Eye (tissue), 1 donor: ENCODE results near the gene ARNT2.

Source experiments
- DNase-seq: peaks from one replicate; pipeline ENCODE4 v3.0.0-alpha.2; 2015

Gene ARNT2

DNA sequence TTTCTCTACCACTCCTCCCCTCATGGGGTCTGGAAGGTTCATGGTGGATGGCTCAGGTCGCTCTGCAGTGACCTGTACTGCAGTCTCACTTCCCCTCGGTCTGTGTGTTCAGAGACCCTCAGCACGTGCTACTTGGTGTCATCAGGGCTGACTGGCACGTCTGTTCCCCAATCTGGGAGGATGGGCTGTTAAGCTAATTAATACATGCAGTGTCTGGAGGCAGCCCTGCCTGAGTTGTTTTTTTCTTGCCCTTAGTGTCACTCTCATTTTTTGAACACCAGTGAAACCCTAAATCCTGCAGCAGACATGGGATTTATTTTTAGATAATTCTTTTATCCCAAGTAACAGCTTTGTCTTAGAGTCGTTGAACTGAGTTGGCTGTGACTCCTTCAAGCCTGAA, 64.6 kb downstream of the ARNT2 start:
- no peak for DNase-seq

- DNase-seq, result no peak
Observed at GRCh38 chr15:80471881-80472280, 67.7 kb downstream of the ARNT2 start.

DNA sequence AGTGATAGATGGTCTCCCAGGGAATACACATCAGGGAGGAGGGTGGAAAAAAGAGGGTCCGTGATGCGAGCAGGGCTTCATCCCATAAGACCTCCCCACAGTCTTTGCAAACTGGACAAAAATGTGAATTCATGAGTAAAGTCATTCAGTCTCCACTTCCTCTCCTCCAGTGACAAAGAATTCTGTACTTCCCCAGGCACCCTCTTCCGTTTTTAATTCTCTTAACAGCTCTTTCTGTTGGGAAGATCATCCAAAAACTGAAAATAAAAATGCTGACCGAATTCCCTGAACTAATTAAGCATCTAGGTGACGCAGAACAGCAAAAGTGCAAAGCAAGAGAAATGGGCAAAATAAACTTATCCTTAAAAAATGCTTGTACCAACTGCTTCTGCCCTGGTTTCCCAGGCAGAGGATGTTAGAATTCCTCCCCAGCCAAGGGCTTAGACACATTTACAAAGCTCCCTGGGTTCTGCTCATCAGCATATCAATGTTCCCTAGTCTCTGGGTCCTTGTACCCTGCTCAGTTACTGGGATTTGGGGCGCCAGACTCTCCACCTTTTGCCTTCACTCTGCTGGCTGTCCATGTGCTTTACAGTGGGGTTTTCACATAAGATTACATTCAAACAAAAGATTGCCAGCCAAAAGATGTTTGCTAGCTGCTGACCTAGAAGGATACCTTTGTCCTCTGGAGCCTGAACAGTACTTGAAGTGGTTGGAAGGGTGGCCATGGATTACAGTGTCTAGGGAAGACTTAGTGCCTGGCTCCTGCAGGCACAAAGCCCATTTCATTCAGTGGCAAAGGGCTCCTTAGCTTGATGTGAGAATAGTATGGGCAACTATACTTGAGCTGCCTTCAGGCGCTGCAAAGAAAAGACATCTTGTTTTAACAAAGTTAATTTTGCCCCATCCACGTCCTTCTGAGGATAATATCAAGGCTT, 69.4 kb downstream of the ARNT2 start:
- DNase-seq, result no peak

GRCh38 chr15:80474224-80475215, 70.3 kb downstream of the ARNT2 start:
- no peak for DNase-seq

DNA sequence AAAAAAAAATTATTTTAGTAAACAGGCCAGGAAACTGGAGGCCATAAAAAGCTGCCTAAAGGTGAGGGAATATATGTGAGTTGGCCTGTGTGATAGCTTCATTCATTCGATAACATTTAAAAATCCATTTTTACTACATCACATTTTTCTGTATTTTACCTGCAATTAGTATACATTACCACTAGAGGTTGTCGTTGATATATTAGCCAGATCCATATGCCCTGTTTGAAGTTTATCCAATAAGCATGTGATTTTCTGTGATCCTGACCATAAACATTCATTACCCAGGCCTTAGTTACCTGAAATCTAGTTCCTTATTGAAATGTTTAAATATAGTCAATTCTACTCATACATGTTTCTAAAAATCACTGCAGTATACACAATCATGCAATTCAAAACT, 71.4 kb downstream of the ARNT2 start:
- no peak for DNase-seq

DNA sequence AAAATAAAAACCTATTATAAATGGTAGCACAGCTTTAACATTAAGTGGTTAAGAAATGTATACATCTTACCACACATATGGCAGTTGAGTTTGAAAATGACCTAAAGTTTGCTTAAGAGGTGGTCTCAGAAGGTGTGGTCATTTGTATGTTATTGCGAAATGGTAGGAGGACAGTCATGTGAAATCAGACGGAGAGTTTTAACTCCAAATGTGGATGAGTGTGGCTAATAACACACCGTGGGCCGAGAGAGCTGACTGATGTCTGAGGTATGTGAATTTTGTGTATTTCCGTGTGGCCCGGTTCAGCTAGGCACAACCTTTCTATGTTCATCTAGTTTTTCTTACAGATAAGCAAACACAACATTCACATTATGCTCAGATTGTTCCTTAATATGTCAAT, 71.9 kb downstream of the ARNT2 start:
- DNase-seq, result no peak

- no peak for DNase-seq
Observed at GRCh38 chr15:80478075-80478474, 73.9 kb downstream of the ARNT2 start.

GRCh38 chr15:80479191-80479590, 75.0 kb downstream of the ARNT2 start:
- DNase-seq, result no peak

GRCh38 chr15:80480171-80480811, 76.1 kb downstream of the ARNT2 start:
- no peak for DNase-seq

DNA sequence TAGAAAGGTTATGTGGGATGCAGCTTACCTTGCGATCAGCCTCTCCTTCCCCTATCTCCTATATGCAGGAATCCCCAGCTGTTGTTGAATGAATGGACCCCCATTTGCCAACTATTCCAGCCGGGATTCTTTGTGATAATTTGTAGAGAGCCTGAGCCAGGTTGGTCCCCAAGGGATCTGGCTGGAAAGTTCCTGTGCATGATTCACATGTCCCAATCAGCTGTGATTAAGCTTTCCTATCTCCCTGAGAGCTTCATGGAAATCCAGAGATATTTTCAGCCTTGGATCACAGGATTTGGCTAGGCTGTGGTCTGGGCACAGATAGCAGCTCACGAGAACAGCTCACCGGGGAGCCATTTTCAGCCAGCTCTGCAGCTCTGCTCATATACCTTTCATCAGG, 76.7 kb downstream of the ARNT2 start:
- DNase-seq, result peak; percentile 44

DNA sequence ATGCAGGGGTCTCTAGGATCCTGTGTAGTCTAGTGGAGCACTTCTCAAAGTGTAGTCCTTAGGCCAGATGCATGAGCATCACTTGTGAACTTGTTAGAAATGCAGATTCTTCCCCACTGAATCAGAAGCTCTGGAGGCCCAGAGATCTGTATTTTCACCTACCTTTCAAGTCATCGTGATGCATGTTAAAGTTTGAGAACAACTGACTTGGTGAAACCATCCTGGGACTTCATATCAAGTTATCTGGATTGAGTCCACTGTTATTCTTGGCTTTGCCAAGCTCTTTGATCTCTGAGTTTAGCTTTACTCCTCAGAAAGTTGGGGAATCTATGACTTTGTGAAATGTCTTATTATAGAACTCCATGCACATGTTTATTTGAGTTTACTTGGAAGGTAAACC, 78.5 kb downstream of the ARNT2 start:
- no peak for DNase-seq

DNA sequence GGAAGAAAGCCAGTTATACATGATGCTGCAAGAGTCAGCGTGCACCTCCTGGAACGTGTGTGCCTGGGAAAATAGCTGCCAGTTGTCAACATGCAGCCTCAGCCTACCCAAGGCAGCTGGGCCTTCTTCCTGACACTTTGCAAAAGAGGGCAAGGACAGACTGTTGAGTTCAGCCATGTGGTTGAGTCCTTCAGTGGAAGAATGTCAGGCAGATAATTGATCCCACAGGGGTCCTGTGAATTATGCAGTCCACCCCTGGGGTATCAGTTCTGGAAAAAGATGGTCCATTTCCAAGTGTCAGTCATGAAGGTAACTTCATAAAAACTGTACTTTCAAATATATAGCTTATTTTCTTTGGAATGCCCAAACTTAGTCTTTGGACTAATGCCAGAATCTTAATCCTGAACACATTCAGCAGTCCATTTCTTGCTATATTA, 79.6 kb downstream of the ARNT2 start:
- peak; percentile 38 for DNase-seq

DNA sequence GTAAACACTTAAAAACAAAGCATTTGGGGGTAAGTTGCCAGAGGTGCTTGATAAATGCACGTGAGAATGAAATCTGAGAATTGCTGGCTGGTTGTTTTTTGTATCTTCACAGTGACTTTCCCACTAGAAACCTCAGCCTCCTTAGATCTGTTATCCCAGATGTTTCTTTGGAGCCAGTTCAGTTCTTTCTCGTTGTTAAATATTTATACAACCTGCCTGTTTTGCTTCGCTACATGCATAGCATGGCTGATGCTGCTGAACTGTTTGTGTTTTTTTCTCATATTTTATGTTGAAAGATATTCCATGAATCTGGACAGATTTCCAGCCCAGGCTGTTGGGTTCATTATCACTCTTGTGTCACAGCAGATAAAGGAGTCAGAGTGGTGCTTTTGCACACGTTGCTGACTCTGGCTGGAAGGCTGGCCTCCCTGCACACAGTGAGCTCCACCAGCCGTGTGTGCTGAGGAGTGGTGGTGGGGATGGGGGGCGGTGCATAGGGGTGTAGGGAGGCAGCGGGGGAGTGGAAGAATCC, 80.2 kb downstream of the ARNT2 start:
- peak; percentile 48 for DNase-seq

DNA sequence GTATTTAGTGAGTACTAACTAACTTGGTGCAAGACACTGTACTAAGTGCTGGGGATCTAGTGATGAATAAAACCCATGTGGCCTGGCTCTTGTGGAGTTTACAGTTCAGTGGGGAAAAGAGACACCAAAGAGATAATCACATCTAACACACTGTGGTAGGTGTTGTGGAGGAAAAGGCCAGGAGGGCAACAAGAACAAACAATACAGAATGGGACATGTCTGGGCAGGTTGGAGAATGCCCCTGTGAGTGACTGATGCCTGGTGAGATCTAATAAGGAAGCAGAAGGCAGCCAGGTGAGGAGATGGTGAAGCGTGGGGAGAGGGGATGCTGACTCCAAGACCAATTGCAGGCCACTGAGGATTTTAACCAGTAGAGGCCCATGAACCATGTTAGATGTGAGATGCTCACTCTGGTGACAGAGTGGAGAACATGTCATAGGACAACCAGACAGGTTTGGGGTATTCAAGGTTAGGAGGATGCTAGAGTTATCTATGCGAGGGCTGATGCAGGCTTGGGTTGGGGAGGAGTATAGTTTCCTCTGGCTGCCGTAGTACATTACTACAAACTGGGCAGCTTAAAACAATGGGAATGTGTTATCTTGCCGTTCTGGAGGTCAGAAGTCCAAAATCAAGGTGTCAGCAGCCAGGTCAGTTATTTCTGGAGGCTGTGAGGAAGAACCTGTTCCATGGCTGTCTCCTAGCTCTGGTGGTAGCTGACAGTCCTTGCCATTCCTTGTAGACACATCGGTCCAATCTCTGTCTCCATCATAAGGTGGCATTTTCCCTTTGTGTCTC, 81.4 kb downstream of the ARNT2 start:
- no peak for DNase-seq

DNA sequence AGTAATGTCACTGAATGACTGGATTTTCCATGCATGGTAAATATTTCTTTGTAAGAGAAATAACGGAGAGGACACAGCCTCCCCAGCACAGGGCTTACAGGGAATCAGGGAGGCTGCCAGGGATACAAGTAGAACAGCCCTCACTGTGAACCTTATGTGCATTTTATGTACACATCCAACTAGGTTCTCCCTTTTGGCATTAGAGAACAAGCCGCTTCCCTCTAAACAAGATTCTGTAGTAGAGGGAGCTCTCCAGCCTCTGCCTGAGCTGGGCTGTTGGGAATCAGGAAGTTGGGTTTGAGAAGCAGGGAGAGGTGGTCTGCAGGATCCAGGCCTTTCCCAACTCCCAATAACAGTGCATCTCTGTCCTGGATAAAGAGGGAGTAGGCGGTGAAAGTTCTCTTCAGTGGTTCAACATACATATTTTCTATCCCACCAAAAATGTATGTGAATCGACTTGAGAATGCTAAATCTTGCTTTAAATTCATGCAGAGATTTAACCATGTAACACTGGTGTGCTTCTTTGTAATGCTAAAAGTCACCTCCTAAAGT, 83.7 kb downstream of the ARNT2 start:
- no peak for DNase-seq

- peak; percentile 26 for DNase-seq
Observed at GRCh38 chr15:80489030-80489594, 84.9 kb downstream of the ARNT2 start.

DNA sequence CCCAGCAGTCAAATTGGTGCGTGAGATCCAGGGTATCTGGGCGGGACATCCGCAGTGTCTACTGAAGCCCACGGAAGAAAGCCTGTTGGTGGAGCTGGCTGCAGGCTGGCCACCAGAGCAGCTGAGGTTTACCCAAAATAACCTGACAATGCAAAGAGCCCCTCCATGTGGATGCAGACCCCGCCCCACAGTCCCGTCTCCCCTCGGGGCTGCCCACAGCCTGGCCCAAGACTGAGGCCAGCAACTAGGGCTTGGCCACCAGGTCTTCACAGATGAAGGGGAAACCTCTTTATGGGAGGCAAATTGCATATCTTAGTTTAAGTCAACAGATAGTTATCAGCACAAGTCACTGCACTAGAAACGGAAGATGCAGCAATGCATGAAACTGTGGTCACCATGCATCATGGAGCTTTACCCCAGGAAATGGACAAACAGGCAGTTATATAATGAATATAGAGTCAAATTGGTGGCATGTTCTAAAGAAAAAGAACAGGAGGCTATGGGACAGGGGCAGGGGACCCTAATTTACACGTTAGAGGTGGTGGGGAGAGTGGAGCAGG, 86.3 kb downstream of the ARNT2 start:
- DNase-seq, result no peak

GRCh38 chr15:80491163-80491847, 87.1 kb downstream of the ARNT2 start:
- no peak for DNase-seq

- DNase-seq, result no peak
Observed at GRCh38 chr15:80492409-80492808, 88.2 kb downstream of the ARNT2 start.

GRCh38 chr15:80492874-80493273, 88.7 kb downstream of the ARNT2 start:
- DNase-seq, result no peak
